Measurements from ENCODE around the gene EHBP1. TPM values are rescaled to one million over a fixed set of nuclear protein-coding genes. Genes with fewer than 3 reads are reported as not detected.

EHBP1 gene
- polyA plus RNA-seq, 3 donors: 4.2 to 6.1 (median 6.0) TPM

DNA sequence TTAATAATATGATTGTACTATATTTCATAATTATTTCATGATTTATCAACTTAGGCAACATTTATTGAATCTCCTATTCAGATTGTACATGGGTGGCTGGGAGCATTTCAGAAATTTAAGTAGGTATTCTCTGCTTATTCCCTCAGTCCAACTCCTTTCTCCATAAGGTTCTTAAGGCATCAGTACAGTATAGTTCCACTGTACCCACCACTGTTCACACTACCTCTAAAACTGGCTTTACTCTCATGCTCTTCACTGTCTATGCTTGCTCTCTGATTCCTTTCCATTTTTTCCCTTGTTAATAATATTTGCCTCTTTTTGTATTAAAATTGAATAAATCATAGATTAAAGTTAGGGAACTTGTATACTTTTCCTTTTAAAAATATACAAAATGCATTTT, 89.8 kb downstream of the EHBP1 start:
- no peak overlapping the region for H3K4me2 ChIP-seq (replicated peaks; ENCODE audit: extremely low read depth, low read length, poor library complexity, severe bottlenecking)
- TF ChIP-seq, protein P1, sequence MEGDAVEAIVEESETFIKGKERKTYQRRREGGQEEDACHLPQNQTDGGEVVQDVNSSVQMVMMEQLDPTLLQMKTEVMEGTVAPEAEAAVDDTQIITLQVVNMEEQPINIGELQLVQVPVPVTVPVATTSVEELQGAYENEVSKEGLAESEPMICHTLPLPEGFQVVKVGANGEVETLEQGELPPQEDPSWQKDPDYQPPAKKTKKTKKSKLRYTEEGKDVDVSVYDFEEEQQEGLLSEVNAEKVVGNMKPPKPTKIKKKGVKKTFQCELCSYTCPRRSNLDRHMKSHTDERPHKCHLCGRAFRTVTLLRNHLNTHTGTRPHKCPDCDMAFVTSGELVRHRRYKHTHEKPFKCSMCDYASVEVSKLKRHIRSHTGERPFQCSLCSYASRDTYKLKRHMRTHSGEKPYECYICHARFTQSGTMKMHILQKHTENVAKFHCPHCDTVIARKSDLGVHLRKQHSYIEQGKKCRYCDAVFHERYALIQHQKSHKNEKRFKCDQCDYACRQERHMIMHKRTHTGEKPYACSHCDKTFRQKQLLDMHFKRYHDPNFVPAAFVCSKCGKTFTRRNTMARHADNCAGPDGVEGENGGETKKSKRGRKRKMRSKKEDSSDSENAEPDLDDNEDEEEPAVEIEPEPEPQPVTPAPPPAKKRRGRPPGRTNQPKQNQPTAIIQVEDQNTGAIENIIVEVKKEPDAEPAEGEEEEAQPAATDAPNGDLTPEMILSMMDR (IDR thresholded peaks at IDR 0.05): no peak
- H3K4me1 ChIP-seq (ENCODE audit: control insufficient read depth in 1 of 2, insufficient read depth in 2 of 2, low read length in 2 of 2): no peaks in the 10 kb centered on the region
- Mint-ChIP-seq H3K9me3 (no peaks in the 10 kb centered on the region), H3K4me1 (no peaks in the 10 kb centered on the region), H3K27me3 (ENCODE audit: low read depth in 3 of 3) (no peaks in the 10 kb centered on the region), H3K36me3 (no peaks in the 10 kb centered on the region), H3K4me3 (no peak overlapping the region), H3K27ac (no peak overlapping the region)
- DNase-seq: no peak
- no peak overlapping the region for H3K9ac ChIP-seq (ENCODE audit: insufficient read depth, low read length, poor library complexity, severe bottlenecking)
- H3K27ac ChIP-seq (ENCODE audit: low read depth in 1 of 2, low read length in 2 of 2): no peak overlapping the region
- no peaks in the 10 kb centered on the region for H4K20me1 ChIP-seq (ENCODE audit: insufficient read depth, low read length)
- no peaks in the 10 kb centered on the region for H3K9me3 ChIP-seq (replicated peaks in 1 of 2; ENCODE audit: control insufficient read depth in 1 of 2, insufficient read depth in 1 of 2, low read length in 2 of 2)
- intact Hi-C loops (cut with micrococcal nuclease): no loop called here
- no peak overlapping the region for H3K4me3 ChIP-seq (replicated peaks in 1 of 3; ENCODE audit: low read depth in 2 of 3, low read length in 3 of 3)
- H3K27me3 ChIP-seq (ENCODE audit: control insufficient read depth in 2 of 2, insufficient read depth in 2 of 2, low read length in 2 of 2): no peaks in the 10 kb centered on the region
- no peaks in the 10 kb centered on the region for H3K79me2 ChIP-seq (ENCODE audit: insufficient read depth, low read length)
- no peak overlapping the region for H2AFZ ChIP-seq (ENCODE audit: insufficient read depth, low read depth, low read length, poor library complexity, severe bottlenecking)
- no peaks in the 10 kb centered on the region for H3K36me3 ChIP-seq (replicated peaks in 1 of 2; ENCODE audit: control insufficient read depth in 1 of 2, insufficient read depth in 2 of 2, low read length in 2 of 2)

DNA sequence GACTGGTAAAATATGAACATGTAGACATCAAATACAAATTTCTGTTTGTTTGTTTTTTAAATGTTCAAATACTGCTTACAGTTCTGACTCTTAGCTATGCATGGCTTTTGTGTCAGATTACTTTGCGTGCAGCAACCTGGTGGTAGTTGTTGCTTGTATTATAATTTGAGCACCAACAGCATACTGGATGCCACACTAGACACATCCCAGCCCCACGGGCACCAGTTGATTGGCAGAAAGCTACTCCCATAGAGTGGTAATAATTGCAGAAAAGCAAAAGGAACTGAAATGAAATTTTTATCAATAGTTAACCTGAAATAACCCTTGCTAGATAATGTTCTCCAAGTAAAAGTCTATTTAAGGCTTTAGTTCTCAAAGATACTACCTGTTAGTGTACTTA, 91.6 kb downstream of the EHBP1 start:
- H3K9me3 Mint-ChIP-seq: no peaks in the 10 kb centered on the region
- DNase-seq: no peak
- Histone ChIP-seq H2AFZ (ENCODE audit: insufficient read depth, low read depth, low read length, poor library complexity, severe bottlenecking) (no peak overlapping the region), H3K36me3 (replicated peaks in 1 of 2; ENCODE audit: control insufficient read depth in 1 of 2, insufficient read depth in 2 of 2, low read length in 2 of 2) (no peaks in the 10 kb centered on the region), H3K9ac (ENCODE audit: insufficient read depth, low read length, poor library complexity, severe bottlenecking) (no peak overlapping the region), H3K79me2 (ENCODE audit: insufficient read depth, low read length) (no peaks in the 10 kb centered on the region), H3K4me1 (ENCODE audit: control insufficient read depth in 1 of 2, insufficient read depth in 2 of 2, low read length in 2 of 2) (no peaks in the 10 kb centered on the region), H3K27me3 (ENCODE audit: control insufficient read depth in 2 of 2, insufficient read depth in 2 of 2, low read length in 2 of 2) (no peaks in the 10 kb centered on the region), H3K27ac (ENCODE audit: low read depth in 1 of 2, low read length in 2 of 2) (no peak overlapping the region), H3K4me3 (replicated peaks in 1 of 3; ENCODE audit: low read depth in 2 of 3, low read length in 3 of 3) (no peak overlapping the region), H3K9me3 (replicated peaks in 1 of 2; ENCODE audit: control insufficient read depth in 1 of 2, insufficient read depth in 1 of 2, low read length in 2 of 2) (no peaks in the 10 kb centered on the region), H3K4me2 (replicated peaks; ENCODE audit: extremely low read depth, low read length, poor library complexity, severe bottlenecking) (no peak overlapping the region), H4K20me1 (ENCODE audit: insufficient read depth, low read length) (no peaks in the 10 kb centered on the region)
- TF ChIP-seq, protein P1 (IDR thresholded peaks at IDR 0.05): no peak
- intact Hi-C loops (cut with micrococcal nuclease): no loop called here
- no peak overlapping the region for H3K4me3 Mint-ChIP-seq
- peaks cover under 1% of the 10 kb centered on the region for H3K4me1 Mint-ChIP-seq
- no CpG with 5 or more reads among the region's 2 CpGs for WGBS (ENCODE audit: insufficient coverage)
- no peaks in the 10 kb centered on the region for H3K36me3 Mint-ChIP-seq
- H3K27ac Mint-ChIP-seq: no peak overlapping the region
- no peaks in the 10 kb centered on the region for H3K27me3 Mint-ChIP-seq (ENCODE audit: low read depth in 3 of 3)

Measured in CD14-positive monocyte (primary cell).